Measurements from ENCODE around the gene GAP43. TPM values are rescaled to one million over a fixed set of nuclear protein-coding genes. Genes with fewer than 3 reads are reported as not detected.

GAP43 gene
- total RNA-seq, 6 experiments from 2014 or later: 0.09 TPM; not detected in 5

DNA sequence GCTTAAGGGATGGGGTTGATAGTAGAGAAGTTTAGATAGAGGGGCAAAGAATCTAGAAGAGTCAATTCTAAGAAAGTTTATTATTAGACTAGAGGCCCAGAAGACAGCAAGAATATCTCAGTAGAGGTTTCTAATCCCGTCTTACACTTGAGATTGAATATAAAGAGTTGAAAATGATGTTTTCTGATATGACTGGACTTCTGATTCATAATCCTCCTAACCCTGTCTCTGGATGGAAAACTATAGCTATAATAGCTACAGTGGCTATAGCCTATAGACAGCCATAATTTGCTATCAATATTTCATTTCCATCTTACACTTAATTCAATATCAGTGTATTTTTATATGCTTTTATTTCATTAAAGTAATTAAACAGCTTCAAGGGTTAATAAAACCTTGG is 60.0 kb downstream of the GAP43 start:
- DNase-seq: no peak
- no peak overlapping the region for H3K27ac Mint-ChIP-seq

DNA sequence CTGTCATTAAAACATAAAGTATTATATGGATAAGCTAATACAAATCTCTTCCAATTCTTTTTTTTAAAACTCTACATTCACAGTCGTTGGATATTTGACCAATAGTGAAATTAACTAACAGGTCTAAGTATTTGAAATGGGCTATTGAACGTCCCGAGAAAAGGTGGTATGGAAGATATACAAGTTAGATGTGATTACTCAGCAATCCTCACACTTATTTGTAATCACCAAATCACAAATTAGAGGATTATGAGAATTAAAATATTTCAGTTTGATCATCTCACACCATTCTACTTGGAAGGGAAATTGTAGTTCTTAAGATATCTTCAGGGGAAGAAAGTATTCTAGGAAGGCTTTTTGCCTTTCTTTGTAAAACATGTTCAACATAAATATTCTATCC is 60.5 kb downstream of the GAP43 start:
- no peaks in the 10 kb centered on the region for H3K4me1 Mint-ChIP-seq (ENCODE audit: low read depth)
- H3K4me3 Mint-ChIP-seq: no peak overlapping the region
- H3K36me3 Mint-ChIP-seq (ENCODE audit: low read depth): no peaks in the 10 kb centered on the region
- no peak for DNase-seq
- H3K27ac Mint-ChIP-seq: no peak overlapping the region
- TF ChIP-seq, protein P1, sequence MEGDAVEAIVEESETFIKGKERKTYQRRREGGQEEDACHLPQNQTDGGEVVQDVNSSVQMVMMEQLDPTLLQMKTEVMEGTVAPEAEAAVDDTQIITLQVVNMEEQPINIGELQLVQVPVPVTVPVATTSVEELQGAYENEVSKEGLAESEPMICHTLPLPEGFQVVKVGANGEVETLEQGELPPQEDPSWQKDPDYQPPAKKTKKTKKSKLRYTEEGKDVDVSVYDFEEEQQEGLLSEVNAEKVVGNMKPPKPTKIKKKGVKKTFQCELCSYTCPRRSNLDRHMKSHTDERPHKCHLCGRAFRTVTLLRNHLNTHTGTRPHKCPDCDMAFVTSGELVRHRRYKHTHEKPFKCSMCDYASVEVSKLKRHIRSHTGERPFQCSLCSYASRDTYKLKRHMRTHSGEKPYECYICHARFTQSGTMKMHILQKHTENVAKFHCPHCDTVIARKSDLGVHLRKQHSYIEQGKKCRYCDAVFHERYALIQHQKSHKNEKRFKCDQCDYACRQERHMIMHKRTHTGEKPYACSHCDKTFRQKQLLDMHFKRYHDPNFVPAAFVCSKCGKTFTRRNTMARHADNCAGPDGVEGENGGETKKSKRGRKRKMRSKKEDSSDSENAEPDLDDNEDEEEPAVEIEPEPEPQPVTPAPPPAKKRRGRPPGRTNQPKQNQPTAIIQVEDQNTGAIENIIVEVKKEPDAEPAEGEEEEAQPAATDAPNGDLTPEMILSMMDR (IDR thresholded peaks at IDR 0.05): no peak
- peaks cover 4% of the 10 kb centered on the region; the same call in 1 of the 2 replicates for H3K27me3 Mint-ChIP-seq (ENCODE audit: insufficient read depth)
- no peaks in the 10 kb centered on the region for H3K9me3 Mint-ChIP-seq

More for the DNA sequence above, 60.0 kb downstream of the GAP43 start:
- Mint-ChIP-seq H3K36me3 (ENCODE audit: low read depth) (no peaks in the 10 kb centered on the region), H3K4me3 (no peak overlapping the region), H3K27me3 (ENCODE audit: insufficient read depth) (peaks cover 5% of the 10 kb centered on the region; the same call in 1 of the 2 replicates), H3K9me3 (no peaks in the 10 kb centered on the region), H3K4me1 (ENCODE audit: low read depth) (no peaks in the 10 kb centered on the region)
- TF ChIP-seq, protein P1 (IDR thresholded peaks at IDR 0.05): no peak

DNA sequence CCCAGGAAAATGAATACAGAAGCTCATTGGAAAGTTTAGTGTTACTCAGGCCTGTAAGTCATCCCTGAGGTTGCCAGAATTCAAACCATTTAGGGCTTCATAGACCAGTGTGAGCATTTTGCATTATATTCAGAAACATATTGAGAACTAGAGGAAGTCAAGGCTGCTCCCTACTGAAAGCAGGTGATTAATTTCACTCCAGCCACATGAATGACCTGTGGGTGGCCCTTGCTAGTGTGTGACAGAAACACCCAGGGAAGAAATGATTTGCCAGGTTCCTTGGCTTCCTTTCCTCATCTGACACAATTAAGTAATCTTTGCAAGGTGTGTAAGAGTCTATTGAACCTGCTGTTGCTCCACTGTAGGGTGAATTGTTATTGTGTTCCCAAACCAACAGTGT is 61.8 kb downstream of the GAP43 start:
- no peaks in the 10 kb centered on the region for H3K4me1 Mint-ChIP-seq (ENCODE audit: low read depth)
- H3K27me3 Mint-ChIP-seq (ENCODE audit: insufficient read depth): 0 out of 2 replicates have a peak, but pooled peaks cover 4% of the 10 kb centered on the region
- no peak overlapping the region for H3K4me3 Mint-ChIP-seq
- no peak for DNase-seq
- TF ChIP-seq, protein P1 (IDR thresholded peaks at IDR 0.05): no peak
- no peaks in the 10 kb centered on the region for H3K36me3 Mint-ChIP-seq (ENCODE audit: low read depth)
- no peak overlapping the region for H3K27ac Mint-ChIP-seq
- no peaks in the 10 kb centered on the region for H3K9me3 Mint-ChIP-seq

DNA sequence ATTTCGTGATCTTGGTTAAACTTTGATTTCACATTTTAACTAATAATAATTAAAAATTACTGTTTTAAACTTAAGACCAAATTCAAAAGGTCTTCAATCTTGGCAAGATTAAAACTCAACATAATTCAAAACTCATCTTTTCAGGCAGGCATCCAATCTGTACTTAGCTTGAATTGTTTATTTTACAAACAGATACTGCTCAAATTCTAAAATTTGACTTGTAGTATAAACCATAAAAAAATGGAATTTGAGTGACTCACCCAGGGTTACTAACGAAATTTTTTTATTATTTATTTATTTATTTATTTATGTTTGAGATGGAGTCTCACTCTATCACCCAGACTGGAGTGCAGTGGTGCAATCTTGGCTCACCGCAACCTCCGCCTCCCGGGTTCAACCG is 64.4 kb downstream of the GAP43 start:
- no peaks in the 10 kb centered on the region for H3K9me3 Mint-ChIP-seq
- no peaks in the 10 kb centered on the region for H3K36me3 Mint-ChIP-seq (ENCODE audit: low read depth)
- TF ChIP-seq, protein P1 (IDR thresholded peaks at IDR 0.05): no peak
- no peaks in the 10 kb centered on the region for H3K4me1 Mint-ChIP-seq (ENCODE audit: low read depth)
- no peak for DNase-seq
- no peak overlapping the region for H3K27ac Mint-ChIP-seq
- no peaks in the 10 kb centered on the region for H3K27me3 Mint-ChIP-seq (ENCODE audit: insufficient read depth)
- H3K4me3 Mint-ChIP-seq: no peak overlapping the region

DNA sequence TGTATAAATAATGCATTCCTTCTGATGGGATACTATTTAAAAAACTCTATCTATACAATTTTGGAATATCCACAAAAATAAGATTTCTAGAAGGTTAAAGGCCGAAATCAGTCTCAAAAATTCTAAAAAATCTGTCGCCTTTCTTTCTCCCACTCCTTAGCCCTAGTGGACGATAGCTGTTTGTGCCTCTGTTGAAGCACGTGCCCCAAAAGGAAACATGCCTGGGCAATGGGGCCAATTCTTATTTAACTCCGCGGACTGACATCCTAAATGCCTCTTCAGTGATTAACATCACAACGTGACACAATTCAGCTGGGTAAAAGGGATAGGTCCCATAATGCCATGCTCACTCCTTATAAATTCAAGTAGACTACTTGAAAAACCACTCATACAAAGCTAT is 65.1 kb downstream of the GAP43 start:
- Mint-ChIP-seq H3K27me3 (ENCODE audit: insufficient read depth) (no peaks in the 10 kb centered on the region), H3K36me3 (ENCODE audit: low read depth) (no peaks in the 10 kb centered on the region), H3K9me3 (no peaks in the 10 kb centered on the region), H3K4me3 (no peak overlapping the region), H3K27ac (no peak overlapping the region), H3K4me1 (ENCODE audit: low read depth) (no peaks in the 10 kb centered on the region; the same call in 1 of the 2 replicates)
- TF ChIP-seq, protein P1 (IDR thresholded peaks at IDR 0.05): no peak
- DNase-seq: no peak

DNA sequence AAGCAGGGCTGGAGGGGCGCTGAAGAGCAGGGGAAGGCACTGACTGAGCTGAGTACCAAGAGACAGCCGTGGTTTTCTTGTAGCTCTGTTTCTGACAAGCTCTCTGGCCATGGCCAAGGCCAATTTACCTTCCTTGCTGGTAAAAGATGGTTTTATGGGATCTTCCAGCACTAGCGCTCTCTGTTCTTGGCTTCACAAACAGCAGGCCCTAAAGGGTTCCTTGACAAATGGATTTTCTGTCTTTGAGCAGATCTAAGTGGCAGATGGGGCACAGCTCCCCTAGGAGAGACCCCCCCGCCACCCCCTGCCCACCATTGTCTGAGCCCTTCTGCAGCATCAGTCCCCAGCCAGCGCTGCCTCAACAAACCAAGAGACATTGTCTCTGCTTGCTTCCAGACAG is 66.6 kb downstream of the GAP43 start:
- no peak for DNase-seq
- Mint-ChIP-seq H3K36me3 (ENCODE audit: low read depth) (no peaks in the 10 kb centered on the region), H3K27me3 (ENCODE audit: insufficient read depth) (no peaks in the 10 kb centered on the region), H3K9me3 (no peaks in the 10 kb centered on the region), H3K27ac (no peak overlapping the region), H3K4me1 (ENCODE audit: low read depth) (no peaks in the 10 kb centered on the region; the same call in 1 of the 2 replicates), H3K4me3 (no peak overlapping the region)
- TF ChIP-seq, protein P1 (IDR thresholded peaks at IDR 0.05): no peak
